ENCODE results near the gene TBC1D5.

DNA sequence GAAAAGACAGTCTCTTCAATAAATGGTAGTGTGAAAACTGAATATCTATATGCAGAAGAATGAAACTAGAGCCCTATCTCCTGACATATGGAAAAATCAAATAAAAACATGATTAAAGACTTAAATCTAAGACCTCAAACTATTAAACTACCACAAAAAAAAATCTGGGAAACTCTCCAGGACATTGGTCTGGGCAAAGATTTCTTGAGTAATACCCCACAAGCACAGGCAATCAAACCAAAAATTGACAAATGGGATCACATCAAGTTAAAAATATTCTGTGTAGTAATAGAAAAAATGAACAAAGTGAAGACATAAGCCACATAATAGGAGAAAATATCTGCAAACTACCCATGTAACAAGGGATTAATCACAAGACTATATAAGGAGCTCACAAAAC is 286.4 kb downstream of the TBC1D5 start:
- no peak for TF ChIP-seq POLR2AphosphoS5 (IDR thresholded peaks at IDR 0.05; ENCODE audit: borderline replicate concordance, low read depth, low read length)
- no peak for TF ChIP-seq EZH2 (IDR thresholded peaks at IDR 0.05)
- no peak for TF ChIP-seq FOXP2 (optimal IDR thresholded peaks at IDR 0.05; ENCODE audit: control extremely low read depth, extremely low read length, insufficient read depth)
